MG63 (cell line): ENCODE results near the gene PRKAB1. TPM values are rescaled to one million over a fixed set of nuclear protein-coding genes. Genes with fewer than 3 reads are reported as not detected.

ENCODE experiments used
- DNase-seq: peaks from one replicate; pipeline ENCODE4 v3.0.0-alpha.2; 2020
- H3K27me3 ChIP-seq: fragments of 250-450 bp; sonication (Bioruptor Pico); 2 replicates; pipeline ENCODE4 v1.5.1; 2020; ENCODE audit warnings: mild to moderate bottlenecking, moderate library complexity
- H3K36me3 ChIP-seq: fragments of 250-450 bp; sonication (Bioruptor Pico); 2 replicates; pipeline ENCODE4 v1.5.1; 2020; ENCODE audit warnings: mild to moderate bottlenecking, moderate library complexity
- H3K4me3 ChIP-seq: fragments of 250-450 bp; sonication (Bioruptor Pico); 2 replicates; pipeline ENCODE4 v1.5.1; 2020; ENCODE audit warnings: mild to moderate bottlenecking, moderate library complexity
- H3K9me3 ChIP-seq: fragments of 250-450 bp; sonication (Bioruptor Pico); 2 replicates; pipeline ENCODE4 v1.5.1; 2020; ENCODE audit warnings: mild to moderate bottlenecking, moderate library complexity
- total RNA-seq: library from RNA; depleted of rRNA; stranded (reverse); fragments of >200 nt; shearing (Covaris generic); gene quantifications from 2 replicates; pipeline ENCODE4 v1.2.3, GENCODE V29; 2014; ENCODE audit warnings: low replicate concordance

The PRKAB1 gene
- total RNA-seq, 1 experiment from 2014 or later, result 12.0 TPM

GRCh38 chr12:119676022-119676421 is 8.1 kb downstream of the PRKAB1 start:
- Histone ChIP-seq H3K4me3 (no peak overlapping the region), H3K9me3 (no peaks in the 10 kb centered on the region), H3K27me3 (no peaks in the 10 kb centered on the region), H3K36me3 (peaks cover 82% of the 10 kb centered on the region)
- no peak for DNase-seq

DNA sequence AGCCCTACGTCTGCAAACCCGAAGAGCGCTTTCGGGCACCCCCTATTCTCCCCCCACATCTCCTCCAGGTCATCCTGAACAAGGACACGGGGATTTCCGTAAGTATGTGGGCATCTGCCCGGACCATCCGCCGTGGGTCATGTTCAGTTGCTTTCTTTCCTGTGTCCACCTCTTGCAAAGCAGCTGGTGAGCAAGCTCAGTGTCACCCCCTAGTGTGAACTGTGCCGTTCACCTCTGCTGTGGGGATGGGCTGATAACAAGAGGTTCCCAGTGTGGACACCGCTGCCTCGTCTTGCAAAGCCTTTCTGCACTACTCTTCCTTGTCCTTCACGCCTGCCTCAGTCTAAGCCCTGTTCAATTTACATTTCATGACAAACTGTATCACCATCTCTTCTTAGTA is 8.6 kb downstream of the PRKAB1 start:
- H3K27me3 ChIP-seq, result no peaks in the 10 kb centered on the region
- no peak overlapping the region for H3K4me3 ChIP-seq
- H3K9me3 ChIP-seq, result no peaks in the 10 kb centered on the region
- DNase-seq, result no peak
- H3K36me3 ChIP-seq, result peaks cover 79% of the 10 kb centered on the region

DNA sequence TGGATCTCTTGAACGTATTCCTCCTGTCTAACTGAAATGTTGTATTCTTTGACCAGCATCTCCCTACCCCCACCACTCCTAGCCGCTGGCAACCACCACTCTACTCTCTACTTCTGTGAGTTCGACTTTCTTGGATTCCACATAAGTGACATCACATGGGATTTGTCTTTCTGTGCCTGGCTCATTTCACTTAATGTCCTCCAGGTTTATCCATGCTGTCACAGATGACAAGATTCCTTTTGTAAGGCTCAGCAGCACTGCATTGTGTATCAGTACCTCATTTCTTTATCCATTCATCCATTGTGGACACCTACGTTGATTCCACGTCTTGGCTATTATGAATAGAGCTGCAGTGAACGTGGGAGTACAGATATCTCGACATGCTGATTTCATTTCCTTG is 10.5 kb downstream of the PRKAB1 start:
- no peak for DNase-seq
- Histone ChIP-seq H3K9me3 (no peaks in the 10 kb centered on the region), H3K4me3 (no peak overlapping the region), H3K36me3 (peaks cover 60% of the 10 kb centered on the region), H3K27me3 (no peaks in the 10 kb centered on the region)

GRCh38 chr12:119679081-119679480 is 11.1 kb downstream of the PRKAB1 start:
- no peak for DNase-seq
- H3K4me3 ChIP-seq, result no peak overlapping the region
- H3K36me3 ChIP-seq, result peaks cover 58% of the 10 kb centered on the region
- H3K9me3 ChIP-seq, result no peaks in the 10 kb centered on the region
- H3K27me3 ChIP-seq, result no peaks in the 10 kb centered on the region

- Histone ChIP-seq H3K4me3 (no peak overlapping the region), H3K36me3 (peaks cover 55% of the 10 kb centered on the region), H3K9me3 (no peaks in the 10 kb centered on the region), H3K27me3 (no peaks in the 10 kb centered on the region)
- DNase-seq, result no peak
Observed at GRCh38 chr12:119679490-119679889, 11.6 kb downstream of the PRKAB1 start.

DNA sequence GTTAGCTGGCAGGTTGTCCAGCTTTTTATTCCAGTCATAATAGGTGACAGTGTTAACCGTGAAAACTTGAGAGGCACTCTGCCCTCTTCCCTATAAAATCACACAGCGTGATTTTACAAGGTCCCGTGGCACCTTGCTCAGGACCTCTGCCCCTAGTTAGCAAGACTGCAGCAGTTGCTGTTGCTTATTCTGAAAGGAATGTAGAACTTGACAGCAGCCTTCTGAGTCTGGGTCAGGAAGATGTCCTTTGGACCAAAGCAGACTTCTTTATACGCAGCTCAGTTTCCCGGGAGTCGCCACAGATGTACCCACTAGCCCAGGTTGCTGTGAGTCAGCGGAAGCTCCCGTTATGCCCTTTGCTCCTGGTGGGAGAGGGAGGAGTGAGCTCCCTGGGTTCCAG is 13.2 kb downstream of the PRKAB1 start:
- peaks cover 41% of the 10 kb centered on the region for H3K36me3 ChIP-seq
- no peak overlapping the region for H3K4me3 ChIP-seq
- no peaks in the 10 kb centered on the region for H3K27me3 ChIP-seq
- no peak for DNase-seq
- no peaks in the 10 kb centered on the region for H3K9me3 ChIP-seq

DNA sequence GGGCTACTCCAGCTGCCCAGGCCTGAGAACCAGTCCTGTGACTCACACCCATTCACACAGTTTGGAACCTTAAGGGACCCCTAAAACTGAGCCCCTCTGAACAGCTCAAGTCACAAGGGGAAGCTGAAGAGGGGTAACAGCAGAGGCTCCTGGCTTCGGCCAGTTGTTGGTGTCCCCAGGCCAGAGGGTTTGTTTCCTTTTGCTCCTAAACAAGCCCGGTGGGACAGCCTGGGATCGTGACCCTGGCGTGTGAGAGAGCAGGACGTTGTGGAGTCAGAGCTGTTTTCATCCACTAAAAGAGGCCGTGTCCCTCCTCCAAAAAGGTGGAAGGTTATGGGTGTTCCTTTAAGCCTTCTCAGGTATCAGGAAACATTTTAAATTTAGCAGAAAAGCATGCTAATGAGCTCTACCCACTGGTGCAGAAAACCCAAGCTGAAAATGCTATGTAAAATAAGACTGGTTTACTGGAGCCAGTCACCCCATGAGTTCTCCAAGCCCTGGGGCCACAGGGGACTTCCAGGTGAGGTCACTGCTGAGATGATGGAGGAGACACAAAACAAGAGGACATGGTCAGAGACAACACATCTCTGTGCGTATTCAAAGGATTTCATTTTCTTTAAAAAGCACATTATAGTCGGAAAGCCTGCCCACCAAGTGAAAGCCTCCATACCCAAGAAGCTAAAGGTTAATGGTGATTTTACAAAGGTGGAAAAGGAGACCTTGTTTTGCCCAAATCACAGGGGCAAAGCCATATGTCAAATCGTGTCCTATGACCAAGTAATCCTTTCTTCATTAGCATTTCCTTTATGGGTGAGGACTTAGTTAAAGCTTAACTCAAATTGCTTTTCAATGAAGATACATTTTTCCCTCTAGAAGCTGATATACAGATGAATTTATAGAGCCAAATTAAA is 14.1 kb downstream of the PRKAB1 start:
- no peaks in the 10 kb centered on the region for H3K9me3 ChIP-seq
- H3K4me3 ChIP-seq, result no peak overlapping the region
- DNase-seq, result no peak
- no peaks in the 10 kb centered on the region for H3K27me3 ChIP-seq
- peaks cover 32% of the 10 kb centered on the region for H3K36me3 ChIP-seq

DNA sequence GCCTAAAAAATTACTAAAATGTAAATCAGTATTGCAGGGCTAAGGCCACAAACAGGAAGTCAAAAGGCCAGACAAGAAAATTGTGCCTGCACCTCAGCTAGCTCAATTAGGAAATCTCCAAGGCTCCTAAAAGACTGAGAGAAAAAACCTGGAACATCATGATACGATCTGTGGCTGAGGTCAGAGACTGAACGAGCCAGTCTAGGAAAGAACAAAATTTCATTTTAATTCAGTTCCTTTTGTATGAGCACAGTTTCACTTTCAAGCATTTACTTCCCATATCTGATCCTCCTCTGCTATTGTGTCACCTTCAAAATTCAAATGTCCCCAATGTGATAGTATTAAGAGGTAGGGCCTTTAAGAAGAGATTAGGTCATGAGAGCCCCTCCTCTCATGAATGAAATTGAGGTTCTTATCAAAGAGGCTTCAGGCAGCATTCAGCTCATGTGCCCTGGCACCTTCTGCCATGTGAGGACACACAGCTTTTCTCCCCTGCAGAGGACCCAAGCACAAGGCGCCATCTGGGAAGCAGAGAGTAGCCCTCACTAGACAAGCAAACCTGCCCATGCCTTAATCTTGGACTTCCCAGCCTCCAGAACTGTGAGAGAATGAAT is 14.8 kb downstream of the PRKAB1 start:
- Histone ChIP-seq H3K9me3 (no peaks in the 10 kb centered on the region), H3K27me3 (no peaks in the 10 kb centered on the region), H3K4me3 (no peak overlapping the region), H3K36me3 (peaks cover 27% of the 10 kb centered on the region)
- no peak for DNase-seq

DNA sequence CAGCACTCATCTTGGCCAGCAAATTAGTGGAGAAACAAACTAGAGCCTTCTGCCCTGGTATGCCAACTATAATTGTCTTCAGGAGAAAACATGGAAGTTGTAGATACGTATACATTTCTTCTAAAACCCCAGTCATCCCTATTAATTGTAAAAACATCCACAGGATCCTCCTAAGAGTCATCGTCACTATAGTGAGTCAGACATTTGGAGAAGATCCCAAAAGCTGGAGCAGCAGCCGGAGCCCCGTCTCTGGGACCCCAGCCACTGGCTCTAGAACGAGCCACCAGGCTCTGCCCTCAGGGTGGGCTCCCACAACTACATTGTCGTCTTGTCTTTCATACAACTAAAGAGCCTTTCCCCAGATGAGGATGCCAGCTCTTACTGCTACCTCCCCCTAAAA is 15.5 kb downstream of the PRKAB1 start:
- no peaks in the 10 kb centered on the region for H3K27me3 ChIP-seq

GRCh38 chr12:119683816-119684215 is 15.9 kb downstream of the PRKAB1 start:
- DNase-seq, result no peak
- H3K9me3 ChIP-seq, result no peaks in the 10 kb centered on the region
- H3K4me3 ChIP-seq, result no peak overlapping the region
- H3K27me3 ChIP-seq, result no peaks in the 10 kb centered on the region
- H3K36me3 ChIP-seq, result peaks cover 16% of the 10 kb centered on the region

More for the DNA sequence above, 15.5 kb downstream of the PRKAB1 start:
- no peaks in the 10 kb centered on the region for H3K9me3 ChIP-seq
- peak; percentile 17 for DNase-seq
- no peak overlapping the region for H3K4me3 ChIP-seq
- peaks cover 20% of the 10 kb centered on the region for H3K36me3 ChIP-seq

DNA sequence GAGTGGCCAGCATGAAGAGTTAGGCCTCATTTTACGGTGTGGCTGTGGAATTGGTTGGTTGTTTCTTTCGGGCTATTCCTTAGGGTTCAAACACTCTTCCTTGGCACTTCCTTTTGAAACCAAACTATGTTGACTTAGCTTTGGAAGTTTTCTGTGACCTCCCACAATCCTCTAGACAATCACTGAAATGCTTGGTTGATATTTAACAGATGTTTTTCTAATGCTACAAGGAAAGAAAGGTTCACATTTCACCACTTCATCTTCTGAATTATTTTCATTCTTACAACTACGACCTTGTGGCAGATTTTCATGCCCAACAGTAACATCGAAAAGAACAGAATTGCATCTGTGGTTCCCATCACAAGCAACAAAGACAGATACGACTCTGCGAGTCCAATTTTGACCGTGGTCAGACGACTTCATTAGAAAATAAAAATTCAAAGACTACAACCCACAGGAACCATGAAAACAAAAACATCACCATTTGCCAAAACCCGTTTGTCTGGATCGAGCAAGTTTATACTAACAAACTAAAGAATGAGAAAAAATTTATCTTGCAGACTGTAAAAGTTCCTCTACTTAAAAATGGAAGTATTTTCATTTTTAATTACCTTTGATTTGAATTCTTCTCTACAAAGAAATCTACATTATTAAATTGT is 16.9 kb downstream of the PRKAB1 start:
- H3K9me3 ChIP-seq, result no peaks in the 10 kb centered on the region
- peaks cover 14% of the 10 kb centered on the region for H3K36me3 ChIP-seq
- no peak overlapping the region for H3K4me3 ChIP-seq
- DNase-seq, result no peak
- H3K27me3 ChIP-seq, result no peaks in the 10 kb centered on the region

- no peak overlapping the region for H3K4me3 ChIP-seq
- no peaks in the 10 kb centered on the region for H3K9me3 ChIP-seq
- no peaks in the 10 kb centered on the region for H3K27me3 ChIP-seq
- no peak for DNase-seq
- H3K36me3 ChIP-seq, result peaks cover 8% of the 10 kb centered on the region
Observed at GRCh38 chr12:119685375-119685774, 17.4 kb downstream of the PRKAB1 start.

GRCh38 chr12:119686355-119686754 is 18.4 kb downstream of the PRKAB1 start:
- Histone ChIP-seq H3K9me3 (no peaks in the 10 kb centered on the region), H3K36me3 (no peaks in the 10 kb centered on the region; the same call in 1 of the 2 replicates), H3K27me3 (no peaks in the 10 kb centered on the region), H3K4me3 (no peak overlapping the region)
- no peak for DNase-seq

DNA sequence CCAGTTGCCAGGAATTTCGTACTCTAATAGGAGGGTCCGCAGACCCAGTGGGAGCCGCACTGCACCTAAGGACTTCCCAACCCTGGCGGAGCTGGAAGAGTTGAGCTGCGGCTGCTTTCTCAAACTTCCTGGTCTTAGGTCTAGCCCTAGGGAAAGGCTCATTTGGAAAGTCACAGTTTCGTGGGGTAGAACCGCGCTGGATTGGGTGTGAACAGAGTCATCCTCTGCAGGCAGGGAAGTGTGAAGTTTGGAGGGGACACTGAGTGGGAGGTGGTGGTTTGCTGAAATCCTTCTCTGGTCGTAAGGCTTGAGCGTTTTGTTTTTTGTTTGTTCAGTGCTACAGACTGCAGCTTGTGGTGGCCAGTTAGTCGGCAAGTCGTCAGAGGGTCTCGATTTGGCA is 18.8 kb downstream of the PRKAB1 start:
- Histone ChIP-seq H3K9me3 (no peaks in the 10 kb centered on the region), H3K4me3 (no peak overlapping the region), H3K36me3 (peaks cover 2% of the 10 kb centered on the region; the same call in 1 of the 2 replicates), H3K27me3 (no peaks in the 10 kb centered on the region)
- DNase-seq, result no peak

DNA sequence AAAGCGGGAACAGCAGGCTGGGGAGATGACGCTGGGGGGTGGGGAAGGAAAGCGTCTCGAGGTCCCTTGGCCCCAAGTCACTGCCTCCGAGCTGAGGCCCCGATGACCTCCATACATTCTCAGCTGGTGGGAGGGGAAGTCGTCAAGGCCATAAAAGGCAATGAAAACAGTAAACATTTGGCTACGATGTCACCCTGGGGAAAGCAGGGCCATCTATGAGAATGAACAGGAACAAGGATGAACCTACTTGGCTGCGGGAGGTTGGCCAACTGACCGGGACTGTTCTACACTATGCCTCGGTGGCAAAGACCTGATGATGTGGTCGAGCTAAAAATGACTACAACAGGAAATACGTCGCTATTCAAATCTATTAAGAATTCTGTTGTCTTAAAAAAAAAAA is 19.5 kb downstream of the PRKAB1 start:
- Histone ChIP-seq H3K9me3 (no peaks in the 10 kb centered on the region), H3K4me3 (no peak overlapping the region), H3K36me3 (peaks cover 5% of the 10 kb centered on the region; the same call in 1 of the 2 replicates), H3K27me3 (no peaks in the 10 kb centered on the region)
- no peak for DNase-seq

DNA sequence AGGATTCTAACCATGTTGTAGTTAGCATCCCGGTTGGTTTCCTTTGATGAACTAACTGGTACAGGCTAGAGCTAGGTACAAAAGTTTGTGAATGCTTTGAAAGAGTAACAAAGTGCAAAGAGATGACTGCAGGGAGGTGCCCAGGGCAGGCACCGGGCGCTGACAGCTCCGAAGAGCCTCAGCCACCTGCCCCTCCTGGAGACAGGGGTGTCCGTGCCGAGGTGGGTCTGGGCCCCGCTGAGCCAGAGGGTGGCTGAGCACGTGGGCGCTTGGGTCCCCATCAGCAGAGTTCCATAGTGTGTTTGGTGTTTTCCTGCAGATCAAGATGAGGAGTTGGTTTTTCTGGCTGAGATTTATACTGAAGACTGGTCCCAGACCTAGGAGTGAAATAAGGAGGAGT is 19.9 kb downstream of the PRKAB1 start:
- H3K9me3 ChIP-seq, result no peaks in the 10 kb centered on the region
- no peaks in the 10 kb centered on the region for H3K27me3 ChIP-seq
- H3K36me3 ChIP-seq, result peaks cover 5% of the 10 kb centered on the region; the same call in 1 of the 2 replicates
- no peak overlapping the region for H3K4me3 ChIP-seq
- no peak for DNase-seq

GRCh38 chr12:119689935-119690500 is 22.1 kb downstream of the PRKAB1 start:
- H3K4me3 ChIP-seq, result no peak overlapping the region
- H3K27me3 ChIP-seq, result no peaks in the 10 kb centered on the region
- H3K9me3 ChIP-seq, result no peaks in the 10 kb centered on the region
- peaks cover 5% of the 10 kb centered on the region; the same call in 1 of the 2 replicates for H3K36me3 ChIP-seq
- DNase-seq, result no peak
